ENCODE data around the gene ELF4.

The ELF4 gene

DNA sequence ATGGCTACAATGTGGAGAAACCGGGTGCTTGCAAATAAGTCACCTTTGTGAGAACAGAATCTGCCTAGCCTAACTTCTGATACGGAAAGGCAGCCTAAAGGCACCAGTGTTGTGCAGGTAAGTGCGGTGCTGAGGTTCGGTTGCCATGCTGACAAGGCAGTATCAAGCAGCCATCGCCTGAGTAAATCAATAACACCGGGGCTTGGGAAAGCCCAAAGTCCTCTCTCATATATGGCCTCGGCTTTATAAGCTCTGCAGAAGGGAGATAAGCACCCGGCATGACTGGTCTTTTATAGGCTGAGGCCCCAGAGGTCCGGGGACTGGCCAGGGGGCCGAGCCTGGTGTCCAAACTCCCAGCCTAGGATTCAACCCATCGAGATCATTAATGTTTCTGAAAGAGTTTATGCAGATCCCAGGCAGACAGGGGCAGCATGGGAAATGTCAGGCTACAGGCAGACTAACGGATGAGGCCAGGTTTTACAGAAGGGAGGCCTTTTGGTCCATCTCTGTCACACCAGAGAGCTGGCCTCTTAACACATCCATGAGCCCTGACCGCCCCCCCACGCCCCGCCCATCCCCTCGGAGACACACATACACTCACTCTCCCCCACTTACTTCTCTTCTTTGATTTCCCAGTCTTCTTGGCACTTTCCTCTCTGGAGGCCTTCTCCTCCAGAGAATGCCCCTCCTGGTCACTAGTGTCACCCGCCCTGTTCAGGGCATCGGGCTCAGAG, 38.5 kb downstream of the ELF4 start (continued):
- TF ChIP-seq EGR2 (tag by site-specific recombination; IDR thresholded peaks at IDR 0.05; ENCODE audit: low read depth) = no peak
- no peak for TF ChIP-seq ZNF571 (tag by site-specific recombination; IDR thresholded peaks at IDR 0.05)
- no peak for TF ChIP-seq ZNF529 (tag by site-specific recombination; IDR thresholded peaks at IDR 0.05; ENCODE audit: insufficient replicate concordance)
- no peak for TF ChIP-seq ZNF112 (tag by site-specific recombination; IDR thresholded peaks at IDR 0.05)
- TF ChIP-seq, protein P1, sequence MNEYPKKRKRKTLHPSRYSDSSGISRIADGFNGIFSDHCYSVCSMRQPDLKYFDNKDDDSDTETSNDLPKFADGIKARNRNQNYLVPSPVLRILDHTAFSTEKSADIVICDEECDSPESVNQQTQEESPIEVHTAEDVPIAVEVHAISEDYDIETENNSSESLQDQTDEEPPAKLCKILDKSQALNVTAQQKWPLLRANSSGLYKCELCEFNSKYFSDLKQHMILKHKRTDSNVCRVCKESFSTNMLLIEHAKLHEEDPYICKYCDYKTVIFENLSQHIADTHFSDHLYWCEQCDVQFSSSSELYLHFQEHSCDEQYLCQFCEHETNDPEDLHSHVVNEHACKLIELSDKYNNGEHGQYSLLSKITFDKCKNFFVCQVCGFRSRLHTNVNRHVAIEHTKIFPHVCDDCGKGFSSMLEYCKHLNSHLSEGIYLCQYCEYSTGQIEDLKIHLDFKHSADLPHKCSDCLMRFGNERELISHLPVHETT (tag by site-specific recombination; IDR thresholded peaks at IDR 0.05) = no peak
- TF ChIP-seq MZF1 (tag by site-specific recombination; IDR thresholded peaks at IDR 0.05; ENCODE audit: borderline replicate concordance) = no peak

DNA sequence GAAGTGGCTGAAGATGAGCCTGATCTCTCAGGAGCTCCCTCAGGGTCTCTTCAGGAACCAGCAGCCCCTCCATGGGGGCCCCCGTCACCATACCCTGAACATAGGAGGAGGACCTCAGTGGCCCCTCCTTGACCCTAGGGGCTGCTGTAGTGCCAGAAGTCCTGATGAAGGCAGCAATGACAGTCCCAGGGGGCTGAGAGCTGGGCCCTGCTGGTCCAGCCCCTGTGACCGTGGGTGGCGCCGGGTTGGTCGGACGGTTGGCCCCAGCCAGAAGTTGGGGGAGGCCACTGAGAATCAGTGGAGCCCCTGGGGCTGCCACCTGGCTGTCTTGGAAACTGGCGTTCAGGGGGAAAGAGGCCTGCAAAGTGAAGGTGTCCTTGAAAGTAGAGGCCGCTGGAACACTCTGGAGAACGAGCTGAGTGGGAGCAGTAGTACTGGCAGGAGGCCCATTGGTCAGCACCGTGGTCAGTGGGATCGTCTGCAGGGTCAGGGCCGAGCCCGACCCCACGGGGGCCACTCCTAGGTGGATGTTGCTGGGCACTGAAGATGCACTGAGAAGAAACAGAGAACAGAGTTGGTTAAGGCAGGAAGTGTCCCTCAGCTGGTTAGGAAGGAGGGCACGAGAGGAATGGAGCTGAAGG, 43.2 kb downstream of the ELF4 start:
- peaks cover 3 to 48% of the 10 kb centered on the region in 2 experiments; a peak in 2 of 3 replicates for H3K36me3 ChIP-seq (ENCODE audit: control insufficient read depth in 2 of 2, insufficient read depth in 1 of 2, low read length in 2 of 2)
- H3K4me1 ChIP-seq (ENCODE audit: control insufficient read depth, insufficient read depth, low read length) = no peaks in the 10 kb centered on the region
- TF ChIP-seq ZNF10 (tag by site-specific recombination; IDR thresholded peaks at IDR 0.05) (no peak), ZNF366 (tag by site-specific recombination; conservative IDR thresholded peaks at IDR 0.05) (no peak), ZNF302 (tag by site-specific recombination; IDR thresholded peaks at IDR 0.05; ENCODE audit: low read depth) (no peak), ZNF157 (tag by site-specific recombination; IDR thresholded peaks at IDR 0.05) (no peak), ZNF239 (tag by site-specific recombination; IDR thresholded peaks at IDR 0.05) (no peak), ZNF266 (tag by site-specific recombination; IDR thresholded peaks at IDR 0.05; ENCODE audit: low read depth) (no peak), ZNF571 (tag by site-specific recombination; IDR thresholded peaks at IDR 0.05) (no peak), ZNF747 (tag by site-specific recombination; IDR thresholded peaks at IDR 0.05) (no peak), HOXD13 (CRISPR knock-in tag; IDR thresholded peaks at IDR 0.05; ENCODE audit: borderline replicate concordance) (no peak)
- TF ChIP-seq, protein P2, sequence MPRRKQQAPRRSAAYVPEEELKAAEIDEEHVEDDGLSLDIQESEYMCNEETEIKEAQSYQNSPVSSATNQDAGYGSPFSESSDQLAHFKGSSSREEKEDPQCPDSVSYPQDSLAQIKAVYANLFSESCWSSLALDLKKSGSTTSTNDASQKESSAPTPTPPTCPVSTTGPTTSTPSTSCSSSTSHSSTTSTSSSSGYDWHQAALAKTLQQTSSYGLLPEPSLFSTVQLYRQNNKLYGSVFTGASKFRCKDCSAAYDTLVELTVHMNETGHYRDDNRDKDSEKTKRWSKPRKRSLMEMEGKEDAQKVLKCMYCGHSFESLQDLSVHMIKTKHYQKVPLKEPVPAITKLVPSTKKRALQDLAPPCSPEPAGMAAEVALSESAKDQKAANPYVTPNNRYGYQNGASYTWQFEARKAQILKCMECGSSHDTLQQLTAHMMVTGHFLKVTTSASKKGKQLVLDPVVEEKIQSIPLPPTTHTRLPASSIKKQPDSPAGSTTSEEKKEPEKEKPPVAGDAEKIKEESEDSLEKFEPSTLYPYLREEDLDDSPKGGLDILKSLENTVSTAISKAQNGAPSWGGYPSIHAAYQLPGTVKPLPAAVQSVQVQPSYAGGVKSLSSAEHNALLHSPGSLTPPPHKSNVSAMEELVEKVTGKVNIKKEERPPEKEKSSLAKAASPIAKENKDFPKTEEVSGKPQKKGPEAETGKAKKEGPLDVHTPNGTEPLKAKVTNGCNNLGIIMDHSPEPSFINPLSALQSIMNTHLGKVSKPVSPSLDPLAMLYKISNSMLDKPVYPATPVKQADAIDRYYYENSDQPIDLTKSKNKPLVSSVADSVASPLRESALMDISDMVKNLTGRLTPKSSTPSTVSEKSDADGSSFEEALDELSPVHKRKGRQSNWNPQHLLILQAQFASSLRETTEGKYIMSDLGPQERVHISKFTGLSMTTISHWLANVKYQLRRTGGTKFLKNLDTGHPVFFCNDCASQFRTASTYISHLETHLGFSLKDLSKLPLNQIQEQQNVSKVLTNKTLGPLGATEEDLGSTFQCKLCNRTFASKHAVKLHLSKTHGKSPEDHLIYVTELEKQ (tag by site-specific recombination; IDR thresholded peaks at IDR 0.05; ENCODE audit: borderline replicate concordance) = no peak
- TF ChIP-seq, protein P3, sequence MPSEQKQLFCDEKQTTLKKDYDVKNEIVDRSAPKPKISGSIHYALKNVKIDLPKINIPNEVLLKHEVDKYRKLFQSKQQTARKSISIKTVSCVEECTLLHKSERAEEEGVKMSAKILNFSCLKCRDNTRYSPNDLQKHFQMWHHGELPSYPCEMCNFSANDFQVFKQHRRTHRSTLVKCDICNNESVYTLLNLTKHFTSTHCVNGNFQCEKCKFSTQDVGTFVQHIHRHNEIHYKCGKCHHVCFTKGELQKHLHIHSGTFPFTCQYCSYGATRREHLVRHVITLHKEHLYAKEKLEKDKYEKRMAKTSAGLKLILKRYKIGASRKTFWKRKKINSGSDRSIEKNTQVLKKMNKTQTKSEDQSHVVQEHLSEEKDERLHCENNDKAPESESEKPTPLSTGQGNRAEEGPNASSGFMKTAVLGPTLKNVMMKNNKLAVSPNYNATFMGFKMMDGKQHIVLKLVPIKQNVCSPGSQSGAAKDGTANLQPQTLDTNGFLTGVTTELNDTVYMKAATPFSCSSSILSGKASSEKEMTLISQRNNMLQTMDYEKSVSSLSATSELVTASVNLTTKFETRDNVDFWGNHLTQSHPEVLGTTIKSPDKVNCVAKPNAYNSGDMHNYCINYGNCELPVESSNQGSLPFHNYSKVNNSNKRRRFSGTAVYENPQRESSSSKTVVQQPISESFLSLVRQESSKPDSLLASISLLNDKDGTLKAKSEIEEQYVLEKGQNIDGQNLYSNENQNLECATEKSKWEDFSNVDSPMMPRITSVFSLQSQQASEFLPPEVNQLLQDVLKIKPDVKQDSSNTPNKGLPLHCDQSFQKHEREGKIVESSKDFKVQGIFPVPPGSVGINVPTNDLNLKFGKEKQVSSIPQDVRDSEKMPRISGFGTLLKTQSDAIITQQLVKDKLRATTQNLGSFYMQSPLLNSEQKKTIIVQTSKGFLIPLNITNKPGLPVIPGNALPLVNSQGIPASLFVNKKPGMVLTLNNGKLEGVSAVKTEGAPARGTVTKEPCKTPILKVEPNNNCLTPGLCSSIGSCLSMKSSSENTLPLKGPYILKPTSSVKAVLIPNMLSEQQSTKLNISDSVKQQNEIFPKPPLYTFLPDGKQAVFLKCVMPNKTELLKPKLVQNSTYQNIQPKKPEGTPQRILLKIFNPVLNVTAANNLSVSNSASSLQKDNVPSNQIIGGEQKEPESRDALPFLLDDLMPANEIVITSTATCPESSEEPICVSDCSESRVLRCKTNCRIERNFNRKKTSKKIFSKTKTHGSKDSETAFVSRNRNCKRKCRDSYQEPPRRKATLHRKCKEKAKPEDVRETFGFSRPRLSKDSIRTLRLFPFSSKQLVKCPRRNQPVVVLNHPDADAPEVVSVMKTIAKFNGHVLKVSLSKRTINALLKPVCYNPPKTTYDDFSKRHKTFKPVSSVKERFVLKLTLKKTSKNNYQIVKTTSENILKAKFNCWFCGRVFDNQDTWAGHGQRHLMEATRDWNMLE (tag by site-specific recombination; conservative IDR thresholded peaks at IDR 0.05; ENCODE audit: low read depth) = no peak
- no peak overlapping the region for H3K27ac ChIP-seq (ENCODE audit: extremely low read depth, low read depth, low read length)
- H3K9me3 ChIP-seq (ENCODE audit: control insufficient read depth, insufficient read depth, low read depth, low read length) = no peaks in the 10 kb centered on the region
- H3K4me3 ChIP-seq (ENCODE audit: low read depth, low read length) = no peak overlapping the region
- POLR2A ChIA-PET = interaction anchor here (0.6 kb wide), 1 partner anchor 42 kb away, joined by 6 read pairs; no protein-coding TSS in a partner anchor
- CTCF ChIA-PET = interaction anchor here (1.4 to 2.0 kb wide), 2 partner anchors 13 to 42 kb away, joined by 5 to 17 read pairs; no protein-coding TSS in a partner anchor
